GM13976 (cell line): ENCODE measurements around the gene MAFF.

ENCODE experiments used
- DNase-seq: peaks from one replicate; pipeline ENCODE4 v3.0.0; 2012; ENCODE audit warnings: low spot score
- CTCF ChIP-seq: IDR thresholded peaks from 2 replicates; pipeline ENCODE4 v1.5.1; 2012; ENCODE audit warnings: borderline replicate concordance, mild to moderate bottlenecking; ENCODE audit not compliant: insufficient read depth; ENCODE audit errors: extremely low read depth, missing control alignments, control extremely low read depth
- in situ Hi-C: fragments of 300-500 bp; cut with MboI; formaldehyde crosslinking; loops from one replicate; pipeline ENCODE4 v1.12.0; 2022; ENCODE audit warnings: low sequenced_read_pairs, mixed read lengths, inconsistent platforms; ENCODE audit not compliant: unreplicated experiment

The MAFF gene

GRCh38 chr22:38193580-38193979 is 8.2 kb upstream of the MAFF start:
- in situ Hi-C loops = no loop called here
- no peak for TF ChIP-seq CTCF
- DNase-seq = no peak

DNA sequence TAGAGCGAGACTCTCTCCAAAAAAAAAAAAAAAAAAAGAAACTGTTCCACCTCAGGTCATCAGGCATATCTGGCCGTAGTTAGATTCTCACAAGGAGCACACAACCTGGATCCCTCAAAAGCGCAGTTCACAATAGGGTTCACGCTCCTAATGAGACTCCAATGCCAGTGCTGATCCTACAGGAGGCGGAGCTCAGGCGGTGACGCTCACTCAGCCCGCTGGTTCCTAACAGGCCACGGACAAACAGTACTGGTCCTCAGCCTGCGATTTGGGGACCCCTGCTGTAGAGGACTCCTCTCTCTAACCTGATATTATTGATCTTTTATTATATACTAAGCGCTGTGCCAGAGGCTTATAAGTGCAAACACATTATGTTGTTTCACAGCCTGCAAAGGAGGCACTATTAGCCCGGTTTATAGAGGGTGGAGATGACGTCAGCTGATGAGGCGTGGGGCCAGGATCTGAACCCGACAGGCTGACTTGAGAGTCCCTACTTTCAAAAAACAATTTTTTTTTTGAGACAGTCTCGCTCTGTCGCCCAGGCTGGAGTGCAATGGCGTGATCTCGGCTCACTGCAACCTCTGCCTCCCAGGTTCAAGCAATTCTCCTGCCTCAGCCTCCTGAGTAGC is 4.9 kb upstream of the MAFF start:
- TF ChIP-seq CTCF = no peak
- in situ Hi-C loops = no loop called here
- no peak for DNase-seq

DNA sequence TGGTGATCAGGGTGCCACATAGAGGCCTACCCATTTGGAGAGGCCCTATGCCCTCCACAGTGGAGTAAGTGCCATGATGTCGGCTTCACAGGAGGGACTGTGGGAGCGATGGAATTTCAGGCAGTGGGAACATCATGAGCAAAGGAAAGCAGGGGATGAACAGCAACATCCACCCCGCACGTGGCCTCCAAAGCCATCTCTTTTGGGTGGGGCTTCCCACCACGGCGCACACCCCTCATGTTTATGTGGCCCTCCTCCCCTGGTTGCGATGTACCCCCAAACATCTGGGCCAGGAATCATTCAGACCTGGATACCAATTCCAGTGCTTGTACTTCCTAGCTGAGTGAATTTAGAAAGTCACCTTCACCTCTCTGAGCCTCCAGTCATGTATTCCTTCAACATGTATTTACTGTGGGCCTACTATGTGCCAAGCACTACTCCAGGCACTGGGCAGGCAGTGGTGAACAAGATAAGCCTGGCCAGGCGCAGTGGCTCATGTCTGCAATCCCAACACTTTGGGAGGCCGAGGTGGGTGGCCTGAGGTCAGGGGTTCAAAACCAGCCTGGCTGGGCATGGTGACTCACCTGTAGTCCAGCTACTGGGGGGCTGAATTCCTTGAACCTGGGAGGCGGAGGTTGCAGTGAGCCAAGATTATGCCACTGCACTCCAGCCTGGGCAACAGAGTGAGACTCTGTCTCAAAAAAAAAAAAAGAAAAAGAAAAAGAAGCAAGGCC is 1.8 kb upstream of the MAFF start:
- TF ChIP-seq CTCF = no peak
- DNase-seq = no peak
- in situ Hi-C loops = no loop called here

DNA sequence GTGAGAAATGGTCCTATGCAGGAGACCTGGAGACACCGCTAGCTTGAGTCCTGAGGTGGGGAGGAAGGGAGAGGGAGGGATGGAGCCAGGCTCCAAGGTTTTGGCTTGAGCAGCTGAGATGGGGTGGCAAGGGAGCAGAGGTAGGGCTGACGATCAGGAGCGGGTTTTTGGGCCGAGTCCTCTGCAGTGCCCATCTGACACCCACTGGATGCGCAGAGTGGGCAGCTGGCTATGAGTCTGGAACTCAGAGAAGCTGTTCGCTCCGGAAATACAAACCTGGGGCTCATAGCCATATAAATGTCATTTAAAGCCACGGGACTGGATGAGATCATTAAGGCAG is 453 bp upstream of the MAFF start:
- DNase-seq = no peak
- in situ Hi-C loops = no loop called here

GRCh38 chr22:38202437-38203089 is 769 bp downstream of the MAFF start:
- TF ChIP-seq CTCF = peak; percentile 12
- peak; percentile 61 for DNase-seq
- in situ Hi-C loops = no loop called here

More for the DNA sequence above, 453 bp upstream of the MAFF start:
- TF ChIP-seq CTCF = no peak

- TF ChIP-seq CTCF = no peak
- peak; percentile 59 for DNase-seq
- in situ Hi-C loops = no loop called here
Observed at GRCh38 chr22:38203090-38203810, 1.5 kb downstream of the MAFF start.
